K562 (cell line): ENCODE data around the gene NVL. TPM values are rescaled to one million over a fixed set of nuclear protein-coding genes. Genes with fewer than 3 reads are reported as not detected.
A peak's percentile ranks its signal among the peaks of the same experiment; 100 is the strongest.

Experiments used
- ARID3B ChIP-seq: fragments of 250-450 bp; sonication (Bioruptor Pico); IDR thresholded peaks from 2 replicates; pipeline ENCODE4 v1.4.0; 2020; ENCODE audit warnings: borderline replicate concordance
- ARNT ChIP-seq, 2 experiments: fragments of 450-650 bp; IDR thresholded peaks; 2 replicates each; pipeline ENCODE4 v1.6.1; 2016; ENCODE audit warnings: mild to moderate bottlenecking in 1 of 2
- CBFB ChIP-seq: sonication (generic); formaldehyde crosslinking; IDR thresholded peaks from 2 replicates; pipeline ENCODE4 v1.4.0; 2020; ENCODE audit warnings: mild to moderate bottlenecking, missing genetic modification reagents
- HDAC2 ChIP-seq: fragments of 450-650 bp; IDR thresholded peaks from 2 replicates; pipeline ENCODE4 v1.6.1; 2016; ENCODE audit warnings: mild to moderate bottlenecking
- KDM5B ChIP-seq: fragments of 200-600 bp; sonication (generic); IDR thresholded peaks from 2 replicates; pipeline ENCODE4 v1.6.1; 2012; ENCODE audit warnings: low read depth, mild to moderate bottlenecking, moderate library complexity, low read length, control low read depth, inconsistent platforms; ENCODE audit not compliant: insufficient replicate concordance
- MIER1 ChIP-seq: fragments of 450-650 bp; IDR thresholded peaks from 2 replicates; pipeline ENCODE4 v1.6.1; 2016; ENCODE audit warnings: antibody characterized with exemption, mild to moderate bottlenecking, low read depth
- NCOA1 ChIP-seq: fragments of 450-650 bp; IDR thresholded peaks from 2 replicates; pipeline ENCODE4 v1.6.1; 2016; ENCODE audit warnings: low read depth
- NFIC ChIP-seq: fragments of 450-650 bp; IDR thresholded peaks from 2 replicates; pipeline ENCODE4 v1.6.1; 2017; ENCODE audit warnings: mild to moderate bottlenecking, inconsistent platforms
- POLR2AphosphoS2 ChIP-seq: IDR thresholded peaks from 2 replicates; pipeline ENCODE4 v1.6.1; 2012; ENCODE audit warnings: low read length, improper control_type of control experiment
- PPARD ChIP-seq: fragments of 250-450 bp; sonication (Bioruptor Pico); IDR thresholded peaks from 2 replicates; pipeline ENCODE4 v1.8.0; 2022; ENCODE audit warnings: inconsistent platforms, mild to moderate bottlenecking, moderate library complexity
- RAD21 ChIP-seq, 2 experiments: fragments of 250-450 bp in 1 of 2; fragments of 450-650 bp in 1 of 2; sonication (Bioruptor Pico) in 1 of 2; formaldehyde crosslinking in 1 of 2; IDR thresholded peaks in 1 of 2; conservative IDR thresholded peaks in 1 of 2; 2 replicates each; pipeline versions ENCODE4 v1.4.0 to v1.8.0; 2020 to 2022; ENCODE audit warnings: mild to moderate bottlenecking in 2 of 2, moderate library complexity in 1 of 2
- SMAD3 ChIP-seq: fragments of 450-650 bp; formaldehyde crosslinking; conservative IDR thresholded peaks from 2 replicates; pipeline ENCODE4 v1.4.0; 2020; ENCODE audit warnings: mild to moderate bottlenecking
- TFAP4 ChIP-seq: sonication (generic); formaldehyde crosslinking; IDR thresholded peaks from 2 replicates; pipeline ENCODE4 v1.8.0; 2022; ENCODE audit warnings: missing genetic modification reagents, mild to moderate bottlenecking, moderate library complexity, borderline replicate concordance
- ZBTB9 ChIP-seq: fragments of 450-650 bp; formaldehyde crosslinking; IDR thresholded peaks from 2 replicates; pipeline ENCODE4 v1.4.0; 2020; ENCODE audit warnings: mild to moderate bottlenecking, moderate library complexity
- ZNF133 ChIP-seq: fragments of 250-450 bp; sonication (Bioruptor Pico); IDR thresholded peaks from 2 replicates; pipeline ENCODE4 v1.4.0; 2020; ENCODE audit warnings: mild to moderate bottlenecking
- ZNF395 ChIP-seq: fragments of 200-800 bp; sonication (Bioruptor generic); IDR thresholded peaks from 2 replicates; pipeline ENCODE4 v1.6.1; 2017; ENCODE audit warnings: missing genetic modification characterization, missing compliant biosample characterization
- ZNF639 ChIP-seq, 2 experiments: fragments of 200-800 bp in 1 of 2; sonication (Bioruptor generic) in 1 of 2; sonication (generic) in 1 of 2; formaldehyde crosslinking in 1 of 2; IDR thresholded peaks in 1 of 2; conservative IDR thresholded peaks in 1 of 2; 2 replicates each; pipeline versions ENCODE4 v1.5.0 to v1.6.1; 2016 to 2020; ENCODE audit warnings: missing compliant biosample characterization in 1 of 2, missing genetic modification characterization in 1 of 2, missing genetic modification reagents in 1 of 2
- ZNF766 ChIP-seq: fragments of 200-800 bp; sonication (Bioruptor generic); conservative IDR thresholded peaks from 2 replicates; pipeline ENCODE4 v1.6.1; 2016; ENCODE audit warnings: missing genetic modification characterization, missing compliant biosample characterization
- ZNF77 ChIP-seq: fragments of 250-450 bp; sonication (Bioruptor Pico); IDR thresholded peaks from 2 replicates; pipeline ENCODE4 v1.5.0; 2020
- polyA plus RNA-seq, 8 experiments: library from polyadenylated mRNA; depleted of rRNA in 4 of 8; stranded (reverse) in 5 of 8; unstranded in 3 of 8; fragments of >200 nt; fragmentation: Nextera tagmentation in 2 of 8; fragmentation: Illumina TruSeq in 1 of 8; extraction: Ambion mirVana in 2 of 8; extraction: Trizol in 1 of 8; gene quantifications; 2 replicates each; pipeline versions ENCODE4 v1.2.1 to v1.2.3, GENCODE V29; 2011 to 2014; ENCODE audit warnings: inconsistent platforms in 1 of 8, missing spikeins in 1 of 8
- total RNA-seq, 7 experiments: library from RNA; depleted of rRNA in 6 of 7; stranded (reverse); fragments of >200 nt in 6 of 7; fragmentation: Illumina TruSeq in 2 of 7; extraction: Trizol in 2 of 7; gene quantifications; 2 replicates each; pipeline versions ENCODE4 v1.2.1 to v1.2.3, GENCODE V29; 2011 to 2021; ENCODE audit warnings: low replicate concordance in 1 of 7

NVL gene
- total and polyA plus RNA-seq, 9 of the 15 experiments (the other 6 are each of a cell fraction or from before 2014, with no cell fraction given), result 32.5 to 86.6 (median 62.9) TPM

GRCh38 chr1:224329842-224330753, at the start of gene NVL (continued):
- TF ChIP-seq ZBTB9 (CRISPR knock-in tag) (peak; percentile 46; the same call in 1 of the 2 replicates), ZNF133 (0 out of 2 replicates have a peak, but pooled peaks have one; percentile 72), ZNF395 (CRISPR knock-in tag) (peak; percentile 93), ZNF639 (CRISPR knock-in tag; conservative IDR thresholded peaks at IDR 0.05 in 1 of 2, IDR thresholded peaks at IDR 0.05 in 1 of 2) (peak in 1 of 2 experiments; percentile 100; a peak in 2 of 4 replicates), PPARD (CRISPR knock-in tag) (no peak), NCOA1 (peak; percentile 88), RAD21 (CRISPR knock-in tag; conservative IDR thresholded peaks at IDR 0.05 in 1 of 2, IDR thresholded peaks at IDR 0.05 in 1 of 2) (peak in 1 of 2 experiments; percentile 18; a peak in 2 of 4 replicates), TFAP4 (CRISPR knock-in tag) (peak; percentile 79; the same call in 1 of the 2 replicates), POLR2AphosphoS2 (no peak), HDAC2 (peak; percentile 84), ARNT (IDR thresholded peaks at IDR 0.05) (peak; percentile 67 to 89), ZNF766 (CRISPR knock-in tag) (peak; percentile 59; the same call in 1 of the 2 replicates), KDM5B (peak; percentile 88), ZNF77 (no peak), MIER1 (peak; percentile 34; the same call in 1 of the 2 replicates), ARID3B (CRISPR knock-in tag) (no peak), CBFB (peak; percentile 67; the same call in 1 of the 2 replicates), SMAD3 (CRISPR knock-in tag) (peak; percentile 82), NFIC (0 out of 2 replicates have a peak, but pooled peaks have one; percentile 15)
